Measurements from ENCODE around the gene CCDC82. TPM values are rescaled to one million over a fixed set of nuclear protein-coding genes. Genes with fewer than 3 reads are reported as not detected.

The CCDC82 gene
- total RNA-seq, 1 experiment from 2014 or later = 20.1 TPM

- intact Hi-C loops (cut with micrococcal nuclease; ENCODE audit: unreplicated experiment) = no loop called here
- peaks cover 20% of the 10 kb centered on the region for H3K36me3 Mint-ChIP-seq (ENCODE audit: insufficient read depth, unreplicated experiment)
- TF ChIP-seq CTCF (IDR thresholded peaks at IDR 0.05; ENCODE audit: unreplicated experiment) = no peak
- no TSS peak for BruUV-seq (replicated peaks)
- H3K9me3 Mint-ChIP-seq (ENCODE audit: low read depth, unreplicated experiment) = no peaks in the 10 kb centered on the region
- CTCF ChIA-PET = no interaction called here
- H3K4me3 Mint-ChIP-seq (ENCODE audit: low read depth, unreplicated experiment) = no peak overlapping the region
- no peak for DNase-seq
- no peaks in the 10 kb centered on the region for H3K27me3 Mint-ChIP-seq (ENCODE audit: unreplicated experiment)
- H3K4me1 Mint-ChIP-seq (ENCODE audit: low read depth, unreplicated experiment) = peaks cover 76% of the 10 kb centered on the region
- peak overlapping the region; percentile 97 for H3K27ac Mint-ChIP-seq (ENCODE audit: unreplicated experiment)
Measured at GRCh38 chr11:96316869-96317268, 72.8 kb downstream of the CCDC82 start.

GRCh38 chr11:96315476-96315875 is 74.2 kb downstream of the CCDC82 start:
- peaks cover 74% of the 10 kb centered on the region for H3K4me1 Mint-ChIP-seq (ENCODE audit: low read depth, unreplicated experiment)
- no peak for DNase-seq
- peak overlapping the region; percentile 97 for H3K27ac Mint-ChIP-seq (ENCODE audit: unreplicated experiment)

GRCh38 chr11:96314326-96315020 is 75.2 kb downstream of the CCDC82 start:
- H3K4me3 Mint-ChIP-seq (ENCODE audit: low read depth, unreplicated experiment) = peak overlapping the region; percentile 54
- BruUV-seq (replicated peaks) = TSS peak; percentile 98

More at GRCh38 chr11:96315476-96315875, 74.2 kb downstream of the CCDC82 start:
- intact Hi-C loops (cut with micrococcal nuclease; ENCODE audit: unreplicated experiment) = loop anchor here (2.0 kb wide), 1 partner anchor 27 kb away; the partner anchor contains the start of gene MAML2
- no peaks in the 10 kb centered on the region for H3K9me3 Mint-ChIP-seq (ENCODE audit: low read depth, unreplicated experiment)
- no peak overlapping the region for H3K4me3 Mint-ChIP-seq (ENCODE audit: low read depth, unreplicated experiment)
- no peaks in the 10 kb centered on the region for H3K27me3 Mint-ChIP-seq (ENCODE audit: unreplicated experiment)
- no peak for TF ChIP-seq CTCF (IDR thresholded peaks at IDR 0.05; ENCODE audit: unreplicated experiment)
- CTCF ChIA-PET = interaction anchor here (1.2 to 1.7 kb wide), 2 partner anchors 9 to 26 kb away, joined by 4 to 6 read pairs; no protein-coding TSS in a partner anchor
- BruUV-seq (replicated peaks) = no TSS peak
- H3K36me3 Mint-ChIP-seq (ENCODE audit: insufficient read depth, unreplicated experiment) = peaks cover 20% of the 10 kb centered on the region

GRCh38 chr11:96313163-96313562 is 76.5 kb downstream of the CCDC82 start:
- CTCF ChIA-PET = no interaction called here
- Mint-ChIP-seq H3K36me3 (ENCODE audit: insufficient read depth, unreplicated experiment) (peaks cover 20% of the 10 kb centered on the region), H3K4me1 (ENCODE audit: low read depth, unreplicated experiment) (peaks cover 76% of the 10 kb centered on the region), H3K9me3 (ENCODE audit: low read depth, unreplicated experiment) (no peaks in the 10 kb centered on the region), H3K27me3 (ENCODE audit: unreplicated experiment) (no peaks in the 10 kb centered on the region), H3K4me3 (ENCODE audit: low read depth, unreplicated experiment) (peak overlapping the region; percentile 54), H3K27ac (ENCODE audit: unreplicated experiment) (peak overlapping the region; percentile 97)
- DNase-seq = no peak
- TF ChIP-seq CTCF (IDR thresholded peaks at IDR 0.05; ENCODE audit: unreplicated experiment) = no peak
- no TSS peak for BruUV-seq (replicated peaks)
- intact Hi-C loops (cut with micrococcal nuclease; ENCODE audit: unreplicated experiment) = loop anchor here (5.0 kb wide), 1 partner anchor 36 kb away; no protein-coding TSS in a partner anchor

More at GRCh38 chr11:96314326-96315020, 75.2 kb downstream of the CCDC82 start:
- H3K4me1 Mint-ChIP-seq (ENCODE audit: low read depth, unreplicated experiment) = peaks cover 68% of the 10 kb centered on the region
- CTCF ChIA-PET = interaction anchor here (0.8 to 1.7 kb wide), 6 partner anchors 8 to 44 kb away, joined by 3 to 6 read pairs (median 4); partner anchors contain the start of gene MAML2
- no peak for TF ChIP-seq CTCF (IDR thresholded peaks at IDR 0.05; ENCODE audit: unreplicated experiment)
- no peaks in the 10 kb centered on the region for H3K27me3 Mint-ChIP-seq (ENCODE audit: unreplicated experiment)
- peaks cover 20% of the 10 kb centered on the region for H3K36me3 Mint-ChIP-seq (ENCODE audit: insufficient read depth, unreplicated experiment)
- DNase-seq = peak; percentile 57
- H3K9me3 Mint-ChIP-seq (ENCODE audit: low read depth, unreplicated experiment) = no peaks in the 10 kb centered on the region
- peak overlapping the region; percentile 97 for H3K27ac Mint-ChIP-seq (ENCODE audit: unreplicated experiment)
- intact Hi-C loops (cut with micrococcal nuclease; ENCODE audit: unreplicated experiment) = loop anchor here (2.0 to 5.0 kb wide), 2 partner anchors 28 to 37 kb away; partner anchors contain the start of gene MAML2

Data from Calu3 (cell line).